Transverse colon (tissue), 4 donors: ENCODE results near the gene NCAPD3. TPM values are rescaled to one million over a fixed set of nuclear protein-coding genes. Genes with fewer than 3 reads are reported as not detected.

Experiments used
- DNase-seq: peaks from one replicate; pipeline ENCODE4 v3.0.0-alpha.2; 2019
- H3K27ac ChIP-seq, 4 donors: fragments of 200-600 bp; sonication (generic); 2 replicates each; pipeline ENCODE4 v1.5.1; 2016 to 2018; ENCODE audit warnings: inconsistent platforms in 4 of 4
- H3K27me3 ChIP-seq: fragments of 200-600 bp; sonication (generic); 2 replicates; pipeline ENCODE4 v1.5.1; 2017; ENCODE audit warnings: inconsistent platforms
- H3K36me3 ChIP-seq, 4 donors: fragments of 200-600 bp; sonication (generic); 2 replicates each; pipeline ENCODE4 v1.5.1; 2017 to 2019; ENCODE audit warnings: inconsistent platforms in 4 of 4
- H3K4me1 ChIP-seq, 4 donors: fragments of 200-600 bp; sonication (generic); 2 replicates each; pipeline ENCODE4 v1.5.1; 2017 to 2020; ENCODE audit warnings: inconsistent platforms in 4 of 4
- H3K4me3 ChIP-seq, 4 donors: fragments of 200-600 bp; sonication (generic); 1 replicate in 1 of 4; 2 replicates in 3 of 4; pipeline versions ENCODE4 v1.5.1 to v1.6.1; 2017 to 2019; ENCODE audit warnings: inconsistent platforms in 4 of 4
- H3K9me3 ChIP-seq, 2 donors: fragments of 200-600 bp; sonication (generic); 2 replicates each; pipeline ENCODE4 v1.5.1; 2017 to 2019; ENCODE audit warnings: inconsistent platforms in 2 of 2
- CTCF ChIP-seq, 5 experiments: fragments of 200-600 bp in 3 of 5; fragments of 450-650 bp in 2 of 5; sonication (generic) in 3 of 5; IDR thresholded peaks; 1 replicate in 2 of 5; 2 replicates in 3 of 5; pipeline ENCODE4 v1.5.1; 2016 to 2017; ENCODE audit warnings: antibody characterized with exemption in 5 of 5, inconsistent platforms in 3 of 5, mild to moderate bottlenecking in 2 of 5, moderate library complexity in 1 of 5
- EP300 ChIP-seq: sonication (generic); formaldehyde crosslinking; IDR thresholded peaks from one replicate; pipeline ENCODE4 v1.6.1; 2017; ENCODE audit warnings: antibody characterized with exemption, low read depth
- POLR2A ChIP-seq: fragments of 450-650 bp; IDR thresholded peaks from one replicate; pipeline ENCODE4 v1.6.1; 2016; ENCODE audit warnings: antibody characterized with exemption, mild to moderate bottlenecking, moderate library complexity
- POLR2AphosphoS5 ChIP-seq, 3 donors: sonication (generic); formaldehyde crosslinking; IDR thresholded peaks; one replicate each; pipeline ENCODE4 v1.6.1; 2016; ENCODE audit warnings: antibody characterized with exemption in 3 of 3
- whole genome bisulfite sequencing, 2 donors: methylation state at CpG; one replicate each; pipeline ENCODE4 v1.1.5; 2018; ENCODE audit warnings: low coverage in 1 of 2; 5-methylcytosine and 5-hydroxymethylcytosine counted together
- in situ Hi-C, 4 donors: fragments of 200-750 bp; cut with MboI; loops; one replicate each; pipeline versions ENCODE4 v1.15.0 to v1.15.1; 2017; ENCODE audit warnings: low sequenced_read_pairs in 3 of 4, low pct_ligation_motif_present in 1 of 4, low pct_unique_long_range_greater_than_20kb in 1 of 4
- intact Hi-C: fragments of 100-400 bp; cut with DNase I; formaldehyde crosslinking; loops from one replicate; pipeline ENCODE4 v1.15.1; 2023; ENCODE audit warnings: low total_unique reads
- total RNA-seq, 4 donors: library from RNA; depleted of rRNA; stranded (reverse); fragments of >200 nt; gene quantifications; one replicate each; pipeline ENCODE4 v1.1.0, GENCODE V29; 2016

Gene NCAPD3
- total RNA-seq, 4 donors from 2014 or later, result 7.0 to 21.3 (median 13.8) TPM

GRCh38 chr11:134248910-134249480, 25.2 kb upstream of the NCAPD3 start:
- TF ChIP-seq POLR2AphosphoS5 (IDR thresholded peaks at IDR 0.05) (no peak), EP300 (no peak), CTCF (IDR thresholded peaks at IDR 0.05) (no peak), POLR2A (no peak)
- H3K27me3 ChIP-seq, result no peaks in the 10 kb centered on the region
- in situ Hi-C loops (no loop called here), intact Hi-C loops (no loop called here)
- DNase-seq, result no peak
- WGBS, 2 donors, result 74 to 100% methylated on average over 1 to 7 of the region's 7 CpGs
- peaks cover 0 to 15% (median 3%) of the 10 kb centered on the region in 4 donors for H3K36me3 ChIP-seq
- no peak overlapping the region for H3K27ac ChIP-seq
- no peak overlapping the region for H3K4me3 ChIP-seq
- peaks cover 6 to 14% (median 10%) of the 10 kb centered on the region in 4 donors for H3K4me1 ChIP-seq
- H3K9me3 ChIP-seq, result no peaks in the 10 kb centered on the region

- H3K27ac ChIP-seq, result no peak overlapping the region
- H3K4me3 ChIP-seq, result no peak overlapping the region
- peaks cover 0 to 4% (median under 1%) of the 10 kb centered on the region in 4 donors for H3K4me1 ChIP-seq
- TF ChIP-seq POLR2AphosphoS5 (IDR thresholded peaks at IDR 0.05) (no peak), POLR2A (no peak), CTCF (IDR thresholded peaks at IDR 0.05) (no peak), EP300 (no peak)
- in situ Hi-C loops (no loop called here), intact Hi-C loops (no loop called here)
- DNase-seq, result no peak
- WGBS, 2 donors, result 81 to 86% methylated on average over 4 of the region's 4 CpGs
- peaks cover 0 to 30% (median 12%) of the 10 kb centered on the region in 4 donors for H3K36me3 ChIP-seq
- no peaks in the 10 kb centered on the region for H3K9me3 ChIP-seq
- H3K27me3 ChIP-seq, result no peaks in the 10 kb centered on the region
These were observed 22.9 kb upstream of the NCAPD3 start for GRCh38 chr11:134246678-134247077.

GRCh38 chr11:134246100-134246499, 22.3 kb upstream of the NCAPD3 start:
- Histone ChIP-seq H3K36me3 (peaks cover 0 to 36% (median 15%) of the 10 kb centered on the region in 4 donors), H3K9me3 (no peaks in the 10 kb centered on the region), H3K4me1 (no peaks in the 10 kb centered on the region), H3K4me3 (no peak overlapping the region), H3K27ac (no peak overlapping the region), H3K27me3 (no peaks in the 10 kb centered on the region)
- 95% methylated on average over 11 of the region's 11 CpGs; no CpG with 5 or more reads in 1 of the 2 donors for whole genome bisulfite sequencing, 2 donors
- intact Hi-C loops (no loop called here), in situ Hi-C loops (no loop called here)
- DNase-seq, result no peak
- TF ChIP-seq POLR2AphosphoS5 (IDR thresholded peaks at IDR 0.05), result no peak
- TF ChIP-seq CTCF (IDR thresholded peaks at IDR 0.05), result no peak
- TF ChIP-seq POLR2A, result no peak
- no peak for TF ChIP-seq EP300

- intact Hi-C loops (no loop called here), in situ Hi-C loops (no loop called here)
- Histone ChIP-seq H3K27ac (no peak overlapping the region), H3K4me1 (no peaks in the 10 kb centered on the region), H3K27me3 (no peaks in the 10 kb centered on the region), H3K4me3 (no peak overlapping the region), H3K9me3 (no peaks in the 10 kb centered on the region), H3K36me3 (peaks cover 0 to 37% (median 17%) of the 10 kb centered on the region in 4 donors)
- WGBS, 2 donors, result 93% methylated on average over 14 of the region's 14 CpGs; no CpG with 5 or more reads in 1 of the 2 donors
- DNase-seq, result no peak
- TF ChIP-seq EP300 (no peak), POLR2A (no peak), CTCF (IDR thresholded peaks at IDR 0.05) (no peak), POLR2AphosphoS5 (IDR thresholded peaks at IDR 0.05) (no peak)
These were observed 21.7 kb upstream of the NCAPD3 start for GRCh38 chr11:134245434-134245833.
